HL-60 (cell line): ENCODE results near the gene TRIM28.

Experiments used
- DNase-seq, 2 experiments: peaks; one replicate each; pipeline ENCODE4 v3.0.0-alpha.2; 2010 to 2020; ENCODE audit warnings: low read depth in 1 of 2, low spot score in 1 of 2
- H3K27ac ChIP-seq: fragments of 250-450 bp; sonication (Bioruptor Pico); replicated peaks from 2 replicates; pipeline ENCODE4 v1.5.1; 2020; ENCODE audit warnings: mild to moderate bottlenecking, moderate library complexity
- H3K27me3 ChIP-seq: fragments of 250-450 bp; sonication (Bioruptor Pico); 2 replicates; pipeline ENCODE4 v1.5.1; 2021; ENCODE audit warnings: mild to moderate bottlenecking, moderate library complexity; ENCODE audit not compliant: insufficient read depth, poor library complexity, severe bottlenecking
- H3K4me3 ChIP-seq: replicated peaks from 2 replicates; pipeline ENCODE4 v1.5.1; 2011; ENCODE audit warnings: mild to moderate bottlenecking, control low read depth, low read length; ENCODE audit not compliant: insufficient read depth
- CTCF ChIP-seq: IDR thresholded peaks from one replicate; pipeline ENCODE4 v1.5.1; 2011; ENCODE audit warnings: low read length, control low read depth, inconsistent platforms; ENCODE audit not compliant: insufficient read depth
- GABPA ChIP-seq: IDR thresholded peaks from 2 replicates; pipeline ENCODE4 v1.6.1; 2012; ENCODE audit warnings: low read depth
- POLR2AphosphoS5 ChIP-seq: IDR thresholded peaks from 2 replicates; pipeline ENCODE4 v1.6.1; 2012; ENCODE audit warnings: low read depth
- REST ChIP-seq: IDR thresholded peaks from 2 replicates; pipeline ENCODE4 v1.6.1; 2012; ENCODE audit warnings: low read depth; ENCODE audit not compliant: insufficient replicate concordance
- SPI1 ChIP-seq: IDR thresholded peaks from 2 replicates; pipeline ENCODE4 v1.6.1; 2012; ENCODE audit warnings: low read depth, mild to moderate bottlenecking, borderline replicate concordance

The TRIM28 gene

GRCh38 chr19:58519355-58520256, 24.3 kb upstream of the TRIM28 start, which contains the start of gene ZBTB45:
ZBTB45 (minus strand) TSS chr19:58519810; CDS start chr19:58517673, 2,137 bp downstream.
- Histone ChIP-seq H3K27ac (peak within 1 kb of the TSS; percentile 91), H3K27me3 (no peaks in the 10 kb centered on the region), H3K4me3 (peak within 1 kb of the TSS; percentile 74)
- DNase-seq: peak; percentile 96 to 97
- TF ChIP-seq GABPA (peak; percentile 100), REST (peak; percentile 51), POLR2AphosphoS5 (peak; percentile 77), SPI1 (peak; percentile 47; the same call in 1 of the 2 replicates), CTCF (peak; percentile 51)

- Histone ChIP-seq H3K27ac (peak overlapping the region; percentile 91), H3K4me3 (peak overlapping the region; percentile 74), H3K27me3 (no peaks in the 10 kb centered on the region)
- no peak for TF ChIP-seq POLR2AphosphoS5
- TF ChIP-seq SPI1: no peak
- TF ChIP-seq REST: no peak
- TF ChIP-seq CTCF: no peak
- TF ChIP-seq GABPA: no peak
- DNase-seq: no peak
Measured at GRCh38 chr19:58520257-58520599, 23.6 kb upstream of the TRIM28 start.

GRCh38 chr19:58521651-58522050, 22.2 kb upstream of the TRIM28 start:
- no peak overlapping the region for H3K27ac ChIP-seq
- H3K4me3 ChIP-seq: no peak overlapping the region
- TF ChIP-seq GABPA (no peak), CTCF (no peak), POLR2AphosphoS5 (no peak), SPI1 (no peak), REST (no peak)
- DNase-seq: no peak
- H3K27me3 ChIP-seq: no peaks in the 10 kb centered on the region
